GM12864 (cell line): ENCODE measurements around the gene THSD4.

Experiments used
- DNase-seq: peaks from one replicate; pipeline ENCODE4 v3.0.0-alpha.2; 2011; ENCODE audit warnings: low read depth
- H3K4me3 ChIP-seq: 2 replicates; pipeline ENCODE4 v1.5.1; 2011; ENCODE audit warnings: mild to moderate bottlenecking, low read depth, low read length, control low read depth
- CTCF ChIP-seq: IDR thresholded peaks from 2 replicates; pipeline ENCODE4 v1.5.1; 2011; ENCODE audit warnings: low read depth, mild to moderate bottlenecking, moderate library complexity, low read length, control low read depth, inconsistent platforms; ENCODE audit errors: missing control alignments

The THSD4 gene

GRCh38 chr15:71493526-71493925 lies 378.3 kb downstream of the THSD4 start:
- no peak for TF ChIP-seq CTCF
- DNase-seq = no peak
- no peak overlapping the region for H3K4me3 ChIP-seq

GRCh38 chr15:71494563-71495397 lies 379.5 kb downstream of the THSD4 start:
- no peak overlapping the region for H3K4me3 ChIP-seq
- no peak for DNase-seq
- TF ChIP-seq CTCF = no peak

- no peak for DNase-seq
- no peak for TF ChIP-seq CTCF
- H3K4me3 ChIP-seq = no peak overlapping the region
Observed at GRCh38 chr15:71495398-71495780, 380.1 kb downstream of the THSD4 start.

GRCh38 chr15:71496336-71496955 lies 381.2 kb downstream of the THSD4 start:
- no peak for DNase-seq
- no peak for TF ChIP-seq CTCF
- no peak overlapping the region for H3K4me3 ChIP-seq

GRCh38 chr15:71501344-71502076 lies 386.2 kb downstream of the THSD4 start:
- no peak overlapping the region for H3K4me3 ChIP-seq
- no peak for DNase-seq
- no peak for TF ChIP-seq CTCF

GRCh38 chr15:71502077-71502432 lies 386.8 kb downstream of the THSD4 start:
- no peak for TF ChIP-seq CTCF
- H3K4me3 ChIP-seq = no peak overlapping the region
- no peak for DNase-seq

GRCh38 chr15:71505962-71506361 lies 390.7 kb downstream of the THSD4 start:
- TF ChIP-seq CTCF = no peak
- no peak overlapping the region for H3K4me3 ChIP-seq
- no peak for DNase-seq
